HepG2 (cell line): Measurements from ENCODE around the gene GGACT. TPM values are rescaled to one million over a fixed set of nuclear protein-coding genes. Genes with fewer than 3 reads are reported as not detected.

Source experiments
- ATAC-seq: fragments of 200-7000 bp; cut with Tn5 transposase; 3 replicates; pipeline ENCODE4 v1.9.1; 2020; ENCODE audit warnings: mild to moderate bottlenecking, moderate library complexity
- BruUV-seq: library from RNA; stranded (reverse); fragments of 400-500 nt; replicated peaks from 2 replicates; lab custom pipeline; 2021; lab: Mats Ljungman, UMichigan
- CTCF ChIA-PET: fragments of 300-600 bp; formaldehyde crosslinking; extraction: SDS; loops from one replicate; lab custom pipeline; 2021; ENCODE audit warnings: low total read pairs, inconsistent platforms, low intra/inter-chr PET ratio; lab: Yijun Ruan, JAX
- POLR2A ChIA-PET: fragments of 350-600 bp; sonication (Branson Sonifier 250); formaldehyde crosslinking; loops from one replicate; lab custom pipeline; 2020; ENCODE audit warnings: antibody characterized with exemption, inconsistent platforms; lab: Yijun Ruan, JAX
- DNase-seq: peaks from one replicate; pipeline ENCODE4 v3.0.0-alpha.2; 2015; ENCODE audit warnings: low spot score
- FAIRE-seq: peaks from 3 replicates; lab custom pipeline; 2011; peaks lifted over from hg19 to GRCh38; lab: Jason Lieb, UNC
- H2AFZ ChIP-seq: one replicate; pipeline ENCODE4 v1.6.1; 2011; ENCODE audit warnings: low read length, inconsistent platforms
- H3K27ac ChIP-seq: fragments of 300-600 bp; 3 replicates; pipeline ENCODE4 v1.8.0; 2011; ENCODE audit warnings: mixed run types, mild to moderate bottlenecking, mixed read lengths, low read length, inconsistent platforms; ENCODE audit not compliant: insufficient read depth; ENCODE audit errors: extremely low read length
- H3K27me3 ChIP-seq, 2 experiments: fragments of 200-600 bp in 1 of 2; 2 replicates in 1 of 2; 3 replicates in 1 of 2; pipeline versions ENCODE4 v1.6.0 to v1.8.0; 2011; ENCODE audit warnings: low read length in 2 of 2, mild to moderate bottlenecking in 2 of 2, moderate library complexity in 2 of 2, inconsistent platforms in 1 of 2; ENCODE audit not compliant: insufficient read depth in 2 of 2, control insufficient read depth in 1 of 2
- H3K36me3 ChIP-seq, 2 experiments: fragments of 200-600 bp in 1 of 2; replicated peaks in 1 of 2; 2 replicates in 1 of 2; 3 replicates in 1 of 2; pipeline versions ENCODE4 v1.5.1 to v1.8.0; 2011; ENCODE audit warnings: low read length in 2 of 2, inconsistent platforms in 1 of 2; ENCODE audit not compliant: insufficient read depth in 2 of 2, control insufficient read depth in 1 of 2
- H3K4me1 ChIP-seq: 2 replicates; pipeline ENCODE4 v1.5.1; 2012; ENCODE audit warnings: low read length, inconsistent platforms; ENCODE audit not compliant: insufficient read depth
- H3K4me2 ChIP-seq: 2 replicates; pipeline ENCODE4 v1.6.0; 2011; ENCODE audit warnings: low read depth, low read length, inconsistent platforms
- H3K4me3 ChIP-seq, 3 experiments: fragments of 200-600 bp in 1 of 3; sonication (generic), shearing (Covaris generic) in 1 of 3; replicated peaks in 1 of 3; 2 replicates each; pipeline ENCODE4 v1.5.1; 2011 to 2016; ENCODE audit warnings: low read length in 3 of 3, inconsistent platforms in 2 of 3, low read depth in 2 of 3, mild to moderate bottlenecking in 2 of 3, control low read depth in 1 of 3, mixed read lengths in 1 of 3; ENCODE audit not compliant: insufficient read depth in 1 of 3
- H3K79me2 ChIP-seq: one replicate; pipeline ENCODE4 v1.6.1; 2011; ENCODE audit warnings: low read length, inconsistent platforms; ENCODE audit not compliant: insufficient read depth
- H3K9ac ChIP-seq: 2 replicates; pipeline ENCODE4 v1.6.0; 2011; ENCODE audit warnings: mild to moderate bottlenecking, low read depth, low read length, inconsistent platforms; ENCODE audit not compliant: insufficient read depth
- H3K9me3 ChIP-seq: 2 replicates; pipeline ENCODE4 v1.5.1; 2012; ENCODE audit warnings: mild to moderate bottlenecking, low read length
- H4K20me1 ChIP-seq: 2 replicates; pipeline ENCODE4 v1.6.0; 2011; ENCODE audit warnings: inconsistent platforms, mild to moderate bottlenecking, low read length, moderate library complexity; ENCODE audit not compliant: insufficient read depth
- ATF1 ChIP-seq: IDR thresholded peaks from 2 replicates; pipeline ENCODE4 v1.6.1; 2016; ENCODE audit warnings: mild to moderate bottlenecking, control low read depth
- CEBPB ChIP-seq: IDR thresholded peaks from 2 replicates; pipeline ENCODE4 v1.6.1; 2011; ENCODE audit warnings: low read depth, low read length, improper control_type of control experiment, borderline replicate concordance
- MAF1 ChIP-seq: sonication (generic); formaldehyde crosslinking; IDR thresholded peaks from 2 replicates; pipeline ENCODE4 v1.5.0; 2020; ENCODE audit warnings: missing genetic modification reagents, borderline replicate concordance
- MBD4 ChIP-seq: IDR thresholded peaks from 2 replicates; pipeline ENCODE4 v1.6.1; 2012; ENCODE audit warnings: low read length, inconsistent platforms, borderline replicate concordance
- MTF2 ChIP-seq: sonication (generic); formaldehyde crosslinking; IDR thresholded peaks from 2 replicates; pipeline ENCODE4 v1.5.0; 2020; ENCODE audit warnings: missing genetic modification reagents, borderline replicate concordance
- POGZ ChIP-seq: sonication (generic); formaldehyde crosslinking; IDR thresholded peaks from 2 replicates; pipeline ENCODE4 v1.4.0; 2020; ENCODE audit warnings: mild to moderate bottlenecking, missing genetic modification reagents
- TBL1XR1 ChIP-seq: fragments of 150-350 bp; IDR thresholded peaks from 2 replicates; pipeline ENCODE4 v1.6.1; 2014; ENCODE audit warnings: borderline replicate concordance, low read length; ENCODE audit not compliant: partially characterized antibody
- ZFYVE20 ChIP-seq: sonication (generic); formaldehyde crosslinking; IDR thresholded peaks from 2 replicates; pipeline ENCODE4 v1.8.0; 2023; ENCODE audit warnings: low read depth, mild to moderate bottlenecking, moderate library complexity, missing genetic modification reagents, borderline replicate concordance
- ZNF232 ChIP-seq: sonication (generic); formaldehyde crosslinking; IDR thresholded peaks from 2 replicates; pipeline ENCODE4 v1.4.0; 2020; ENCODE audit warnings: missing genetic modification reagents, borderline replicate concordance
- ZNF362 ChIP-seq: sonication (generic); formaldehyde crosslinking; IDR thresholded peaks from 2 replicates; pipeline ENCODE4 v1.4.0; 2020; ENCODE audit warnings: missing genetic modification reagents, mild to moderate bottlenecking, borderline replicate concordance
- WGBS: methylation state at CpG from one replicate; pipeline ENCODE4 v1.1.6; 2017; ENCODE audit warnings: low lambda C conversion rate; 5-methylcytosine and 5-hydroxymethylcytosine counted together
- in situ Hi-C: cut with HindIII; loops from 2 replicates; pipeline ENCODE4 v1.10.0; 2017; ENCODE audit warnings: low pct_unique_long_range_greater_than_20kb; ENCODE audit not compliant: extremely low pct_ligation_motif_present
- intact Hi-C: fragments of 100-400 bp; cut with micrococcal nuclease; formaldehyde crosslinking; loops from one replicate; pipeline ENCODE4 v1.10.0; 2022; ENCODE audit not compliant: unreplicated experiment
- polyA plus RNA-seq, 8 experiments: library from polyadenylated mRNA; depleted of rRNA in 3 of 8; stranded (reverse) in 7 of 8; unstranded in 1 of 8; fragments of >200 nt; fragmentation: Illumina TruSeq in 4 of 8; extraction: Trizol in 4 of 8; gene quantifications; 2 replicates each; pipeline versions ENCODE4 v1.2.1 to v1.2.3, GENCODE V29; 2011 to 2016; ENCODE audit warnings: low read depth in 4 of 8, missing spikeins in 1 of 8, mixed read lengths in 1 of 8; ENCODE audit not compliant: insufficient read depth in 1 of 8
- total RNA-seq, 5 experiments: library from RNA; depleted of rRNA; stranded (reverse); fragments of >200 nt; fragmentation: Illumina TruSeq; extraction: Trizol; gene quantifications; 2 replicates each; pipeline ENCODE4 v1.2.3, GENCODE V29; 2016; ENCODE audit warnings: low read depth in 1 of 5
- TF ChIP-seq, protein P1 (sequence below): sonication (generic); formaldehyde crosslinking; IDR thresholded peaks from 2 replicates; pipeline ENCODE4 v1.8.0; 2022; ENCODE audit warnings: missing genetic modification reagents, low read depth, mild to moderate bottlenecking, borderline replicate concordance

The GGACT gene
- total and polyA plus RNA-seq, 2 of the 13 experiments (the other 11 are each of a cell fraction or from before 2014, with no cell fraction given) = 1.7 to 1.9 TPM

GRCh38 chr13:100634696-100635095 is 46.1 kb upstream of the GGACT start:
- H2AFZ ChIP-seq = no peak overlapping the region
- CTCF ChIA-PET = no interaction called here
- intact Hi-C loops = no loop called here
- no peak overlapping the region for H3K4me3 ChIP-seq
- no peak for FAIRE-seq
- in situ Hi-C loops = no loop called here
- no TSS peak for BruUV-seq
- peaks cover 19 to 54% of the 10 kb centered on the region in 2 experiments for H3K36me3 ChIP-seq
- WGBS = 90% methylated on average over 12 of the region's 12 CpGs
- POLR2A ChIA-PET = no interaction called here
- no peak for DNase-seq
- no peaks in the 10 kb centered on the region for H3K9me3 ChIP-seq
- no peak overlapping the region for H3K4me2 ChIP-seq
- H3K79me2 ChIP-seq = no peaks in the 10 kb centered on the region
- H3K27ac ChIP-seq = no peak overlapping the region
- no peaks in the 10 kb centered on the region for H3K27me3 ChIP-seq
- ATAC-seq = no peak
- TF ChIP-seq CEBPB (no peak), ZNF362 (CRISPR knock-in tag) (no peak), MAF1 (CRISPR knock-in tag) (no peak), MTF2 (CRISPR knock-in tag) (no peak), ATF1 (no peak), TBL1XR1 (no peak), ZFYVE20 (CRISPR knock-in tag) (no peak), MBD4 (no peak), ZNF232 (CRISPR knock-in tag) (no peak), POGZ (CRISPR knock-in tag) (no peak)
- TF ChIP-seq, protein P1, sequence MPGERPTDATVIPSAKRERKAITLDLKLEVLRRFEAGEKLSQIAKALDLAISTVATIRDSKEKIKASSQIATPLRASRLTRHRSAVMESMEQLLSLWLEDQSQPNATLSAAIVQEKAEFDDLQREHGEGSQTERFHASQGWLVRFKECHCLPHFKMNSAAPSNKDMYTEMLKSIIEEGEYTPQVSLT (CRISPR knock-in tag) = no peak
- no peaks in the 10 kb centered on the region for H4K20me1 ChIP-seq
- H3K9ac ChIP-seq = no peak overlapping the region
- peaks cover 12% of the 10 kb centered on the region for H3K4me1 ChIP-seq
